HG03354 (cell line): Measurements from ENCODE around the gene IVD.

ENCODE experiments used
- ATAC-seq: cut with Tn5 transposase; IDR thresholded peaks from one replicate; pipeline ENCODE4 v1.9.1; 2021; ENCODE audit warnings: mild to moderate bottlenecking; ENCODE audit not compliant: unreplicated experiment, poor library complexity, severe bottlenecking

The IVD gene

DNA sequence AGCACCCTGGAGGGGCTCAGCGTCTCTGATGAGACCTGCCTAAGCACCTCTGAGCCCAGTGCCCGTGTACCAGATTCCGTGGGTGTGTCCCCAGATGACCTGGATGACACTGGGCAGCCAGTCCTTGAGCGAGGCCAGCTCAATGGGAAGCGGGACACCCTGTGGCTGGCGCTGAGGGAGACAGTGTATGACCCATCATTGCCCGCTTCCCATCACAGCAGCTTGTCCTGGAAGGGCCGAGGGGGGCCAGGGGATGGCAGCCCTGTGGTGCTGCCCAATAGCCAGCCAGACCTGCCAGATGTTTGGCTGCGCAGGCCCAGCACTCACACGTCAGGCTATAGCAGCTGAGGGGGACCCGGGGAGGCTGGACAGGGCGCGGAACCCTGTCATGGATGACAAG, 35.6 kb upstream of the IVD start:
- ATAC-seq, result no peak

GRCh38 chr15:40372981-40373380, 32.6 kb upstream of the IVD start:
- no peak for ATAC-seq

GRCh38 chr15:40377606-40378005, 28.0 kb upstream of the IVD start:
- no peak for ATAC-seq

DNA sequence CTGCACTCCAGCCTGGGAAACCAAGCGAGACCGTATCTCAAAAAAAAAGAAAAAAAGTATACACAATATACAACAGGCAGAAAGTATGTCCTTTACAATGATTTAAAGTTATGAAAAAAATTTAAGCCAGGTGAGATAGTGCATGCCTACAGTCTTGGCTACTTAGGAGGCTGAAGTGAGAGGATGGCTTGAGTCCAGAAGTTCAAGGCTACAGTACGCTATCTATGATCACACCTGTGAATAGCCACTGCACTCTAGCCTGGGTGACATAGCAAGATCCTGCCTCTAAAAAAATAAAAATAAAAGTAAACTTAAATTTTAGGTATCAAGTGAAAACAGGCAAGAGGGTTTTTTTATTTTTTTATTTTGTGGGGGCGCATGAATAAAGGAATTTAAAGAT, 26.2 kb upstream of the IVD start:
- ATAC-seq, result no peak

DNA sequence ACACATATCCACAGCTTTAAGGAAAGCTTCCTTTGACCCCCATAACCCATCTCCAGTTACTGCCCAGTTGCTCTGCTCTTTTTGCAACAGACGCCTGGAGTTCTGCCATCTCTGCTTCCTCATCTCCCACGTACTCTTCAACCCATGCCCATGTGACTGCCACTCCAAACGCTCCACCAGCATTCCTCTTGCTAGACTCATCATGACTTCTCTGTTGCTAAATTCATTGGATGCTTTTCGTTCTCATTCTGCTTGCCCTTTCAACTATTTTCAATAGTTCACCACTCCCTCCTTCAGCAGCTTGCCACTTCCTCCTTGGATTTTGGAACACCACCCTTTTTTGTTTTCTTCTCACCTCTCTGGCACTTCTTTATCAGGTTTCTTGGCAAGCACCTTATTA, 25.7 kb upstream of the IVD start:
- ATAC-seq, result no peak

GRCh38 chr15:40380636-40381035, 25.0 kb upstream of the IVD start:
- ATAC-seq, result no peak

DNA sequence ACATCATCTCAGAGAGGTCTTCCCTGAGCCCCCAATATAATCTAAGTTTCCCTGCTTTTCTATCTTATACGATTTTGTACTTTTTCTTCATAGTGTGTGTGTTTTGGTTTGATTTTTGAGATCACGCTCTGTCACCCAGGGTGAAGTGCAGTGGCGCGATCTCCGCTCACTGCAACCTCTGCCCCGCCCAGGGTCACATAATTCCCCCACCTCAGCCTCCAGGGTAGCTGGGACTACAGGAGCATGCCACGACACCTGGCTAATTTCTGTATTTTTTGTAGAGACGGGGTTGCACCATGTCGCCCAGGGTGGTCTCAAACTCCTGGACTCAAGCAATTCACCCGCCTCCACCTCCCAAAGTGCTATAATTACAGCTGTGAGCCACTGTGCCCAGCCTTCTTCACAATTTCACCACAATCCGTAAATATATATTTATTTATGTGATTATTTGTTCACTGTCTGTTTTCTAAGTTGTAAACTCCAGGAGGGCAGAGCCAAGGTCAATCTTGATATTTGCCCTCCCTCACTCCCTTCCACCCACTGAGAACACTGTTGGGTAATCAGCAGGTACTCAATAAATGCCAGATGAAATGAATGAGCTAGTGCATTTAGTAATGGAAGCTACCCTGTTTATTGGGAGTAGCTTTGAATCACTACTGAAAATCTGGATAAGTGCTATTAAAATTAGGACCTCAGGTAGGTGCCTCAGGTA, 23.6 kb upstream of the IVD start:
- no peak for ATAC-seq

DNA sequence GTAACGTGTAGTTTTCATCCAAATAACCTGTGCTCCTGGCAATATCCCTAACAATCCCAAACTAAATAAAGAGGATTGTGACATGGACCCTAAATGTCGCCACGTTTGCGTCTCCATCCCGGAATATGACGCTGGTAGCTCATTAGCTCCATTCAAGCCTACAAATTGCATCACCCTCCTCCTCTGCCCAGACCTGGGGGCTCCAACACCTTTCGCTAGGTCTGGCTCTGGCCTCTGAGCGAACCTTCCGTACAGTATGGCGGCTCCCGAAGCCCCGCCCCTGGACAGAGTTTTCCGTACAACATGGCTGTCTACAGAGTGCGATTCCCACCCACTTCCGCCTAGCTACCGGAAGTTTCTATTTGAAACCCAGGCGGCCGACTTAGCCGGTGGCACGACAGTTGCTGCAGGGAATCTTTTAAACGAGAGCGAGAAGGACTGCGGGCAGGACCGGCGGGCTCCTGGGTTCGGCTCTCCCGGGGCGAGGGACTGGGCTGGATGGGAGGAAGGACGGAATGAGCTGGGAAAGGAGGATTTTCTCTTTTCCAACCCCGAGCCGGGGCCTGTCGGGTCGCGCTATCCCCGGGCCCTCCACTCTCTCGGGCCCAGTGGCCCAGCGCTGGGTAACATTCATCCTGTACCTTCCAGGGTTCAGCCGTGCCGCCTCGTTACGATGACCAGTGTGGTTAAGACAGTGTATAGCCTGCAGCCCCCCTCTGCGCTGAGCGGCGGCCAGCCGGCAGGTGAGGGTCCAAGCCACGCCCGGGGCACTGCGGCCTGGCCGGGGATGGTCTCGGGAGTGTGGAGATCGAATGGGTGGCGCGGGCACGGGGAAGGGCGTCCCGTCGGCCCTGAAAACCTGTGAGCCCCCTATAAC, 22.8 kb upstream of the IVD start, which contains the start of gene KNSTRN:
KNSTRN (plus strand) TSS at position 142 of the 877 bp plus-strand sequence; CDS start at position 257, 115 bp downstream.
- peak; percentile 93 for ATAC-seq

DNA sequence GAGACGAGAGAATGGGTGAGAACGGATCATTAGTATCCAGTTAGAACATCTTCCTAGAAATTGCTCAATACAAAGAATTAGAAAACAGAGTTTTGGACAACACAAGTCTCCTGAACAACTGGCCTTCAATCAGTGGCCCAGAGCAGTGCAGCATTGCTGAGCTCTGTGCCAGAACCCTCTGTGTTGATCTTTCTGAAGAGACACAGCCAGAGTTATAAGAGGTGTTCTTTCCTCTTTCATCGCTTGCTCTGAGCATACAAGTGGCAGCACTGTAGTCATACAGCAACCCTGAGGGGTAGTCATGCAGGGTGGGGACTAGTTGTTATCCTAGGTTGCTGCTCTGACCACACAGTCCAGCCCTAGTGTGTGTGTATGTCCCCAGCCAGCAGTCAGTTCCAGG, 19.1 kb upstream of the IVD start:
- no peak for ATAC-seq

- no peak for ATAC-seq
Observed at GRCh38 chr15:40388941-40389823, 16.4 kb upstream of the IVD start.

DNA sequence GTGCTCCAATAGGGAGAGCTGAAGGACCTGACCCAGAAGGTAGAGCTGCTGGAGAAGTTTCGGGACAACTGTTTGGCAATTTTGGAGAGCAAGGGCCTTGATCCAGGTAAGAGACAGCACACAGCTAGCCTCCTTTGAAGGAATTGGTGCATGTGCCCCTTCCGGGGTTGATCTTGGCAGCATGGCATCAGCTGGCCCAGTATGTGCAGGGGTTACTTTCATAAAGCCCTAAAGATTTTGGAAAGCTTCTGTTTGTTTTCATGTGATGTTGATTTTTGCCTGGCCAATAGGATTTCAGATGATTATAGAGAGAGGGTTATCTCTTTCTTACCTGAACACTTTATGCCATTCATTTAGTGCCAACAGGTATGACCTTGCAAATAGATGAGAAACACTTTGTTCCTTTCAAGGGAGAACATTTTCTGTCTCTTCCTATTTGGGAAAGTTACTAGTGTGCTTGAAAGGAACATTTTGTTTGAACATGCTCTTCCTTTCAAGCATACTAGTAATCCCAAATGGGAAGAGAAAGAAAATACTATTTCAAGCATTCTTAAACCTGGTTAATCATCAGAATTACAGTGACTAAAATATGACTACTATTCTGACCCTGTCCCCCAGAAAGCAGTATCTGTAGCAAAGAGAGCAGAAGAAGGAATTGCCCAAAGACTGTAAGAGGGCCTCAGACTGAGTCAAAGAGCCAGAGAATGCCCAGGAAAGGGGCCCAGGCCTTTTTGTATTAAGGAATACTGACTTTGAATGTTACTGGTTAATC, 15.6 kb upstream of the IVD start:
- no peak for ATAC-seq

GRCh38 chr15:40392986-40393948, 12.3 kb upstream of the IVD start:
- no peak for ATAC-seq

DNA sequence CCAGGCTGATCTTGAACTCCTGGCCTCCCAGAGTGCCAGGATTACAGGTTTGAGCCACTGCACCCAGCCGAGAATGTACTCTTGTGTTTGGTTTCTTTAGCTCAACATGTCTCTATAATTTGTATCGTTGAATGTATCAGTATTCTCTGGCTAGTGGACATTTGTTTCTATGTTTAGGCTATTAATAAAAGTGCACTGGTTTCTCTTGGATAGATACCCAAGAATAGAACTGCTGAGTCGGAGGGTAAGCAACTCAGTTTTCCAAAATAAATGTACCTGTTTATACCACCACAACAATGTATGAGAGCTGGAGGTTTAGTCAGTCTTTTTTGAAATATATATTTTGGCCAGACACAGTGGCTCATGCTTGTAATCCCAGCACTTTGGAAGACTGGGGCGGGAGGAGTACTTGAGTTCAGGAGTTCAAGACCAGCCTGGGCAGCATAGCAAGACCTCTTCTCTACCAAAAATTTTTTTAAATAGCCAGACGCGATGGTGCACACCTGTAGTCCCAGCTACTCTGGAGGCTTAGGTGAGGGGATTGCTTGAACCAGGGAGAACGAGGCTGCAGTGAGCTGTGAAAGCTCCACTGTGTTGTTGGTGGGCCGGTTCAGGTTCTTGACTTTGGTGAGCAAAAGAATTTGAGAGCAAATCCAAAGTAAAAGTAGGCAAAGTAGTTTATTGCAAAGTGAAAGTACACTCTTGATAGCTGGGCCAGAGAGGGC, 7.7 kb upstream of the IVD start:
- no peak for ATAC-seq

- peak; percentile 58 for ATAC-seq
Observed at GRCh38 chr15:40398413-40398873, 7.2 kb upstream of the IVD start.

- ATAC-seq, result no peak
Observed at GRCh38 chr15:40399370-40399769, 6.2 kb upstream of the IVD start.

- peak; percentile 57 for ATAC-seq
Observed at GRCh38 chr15:40407330-40407990, 1.9 kb downstream of the IVD start.

DNA sequence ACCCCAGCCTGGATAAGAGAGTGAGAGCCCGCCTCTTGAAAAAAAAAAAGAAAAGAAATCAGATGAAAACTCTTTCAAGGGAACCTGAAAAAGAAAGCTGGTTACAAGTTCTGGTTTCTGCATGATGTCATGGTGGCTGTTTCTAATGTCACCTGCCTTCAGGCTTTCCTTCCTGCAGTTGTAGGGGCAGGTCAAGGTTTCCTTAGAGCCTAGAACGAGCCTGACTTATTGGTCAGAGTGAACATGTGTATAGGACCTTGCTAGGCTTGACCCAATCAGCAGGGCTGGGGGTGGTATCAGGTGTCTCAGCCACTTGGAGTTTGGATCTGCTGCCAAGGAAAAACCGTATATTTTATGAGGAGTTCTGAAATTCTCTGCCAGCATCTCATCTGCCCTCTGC, 3.8 kb downstream of the IVD start:
- peak; percentile 31 for ATAC-seq
